HG03354 (cell line): Measurements from ENCODE around the gene AQR.
A peak's percentile ranks its signal among the peaks of the same experiment; 100 is the strongest.

Experiments
- ATAC-seq: cut with Tn5 transposase; IDR thresholded peaks from one replicate; pipeline ENCODE4 v1.9.1; 2021; ENCODE audit warnings: mild to moderate bottlenecking; ENCODE audit not compliant: unreplicated experiment, poor library complexity, severe bottlenecking

AQR gene

GRCh38 chr15:34969340-34970097 lies at the start of gene AQR:
Gene AQR (minus strand): TSS chr15:34969742. CDS start chr15:34969613, 129 bp downstream.
- ATAC-seq: peak; percentile 99

- no peak for ATAC-seq
Observed at GRCh38 chr15:35014241-35014640, 44.7 kb upstream of the AQR start.

- ATAC-seq: no peak
Observed at GRCh38 chr15:35013370-35013769, 43.8 kb upstream of the AQR start.

- ATAC-seq: no peak
Observed at GRCh38 chr15:35007397-35007796, 37.9 kb upstream of the AQR start.

- no peak for ATAC-seq
Observed at GRCh38 chr15:35005933-35006332, 36.4 kb upstream of the AQR start.

- ATAC-seq: no peak
Observed at GRCh38 chr15:35003928-35004327, 34.4 kb upstream of the AQR start.

- no peak for ATAC-seq
Observed at GRCh38 chr15:35000511-35000910, 31.0 kb upstream of the AQR start.

- no peak for ATAC-seq
Observed at GRCh38 chr15:34999906-35000305, 30.4 kb upstream of the AQR start.

GRCh38 chr15:34994925-34995324 lies 25.4 kb upstream of the AQR start:
- no peak for ATAC-seq

GRCh38 chr15:34993877-34994276 lies 24.3 kb upstream of the AQR start:
- peak; percentile 96 for ATAC-seq

GRCh38 chr15:34993412-34993811 lies 23.9 kb upstream of the AQR start:
- ATAC-seq: peak; percentile 37

GRCh38 chr15:34988027-34988902 lies 18.7 kb upstream of the AQR start, which contains the start of gene ZNF770:
Gene ZNF770 (minus strand): TSS chr15:34988287. CDS start chr15:34983434, 4,853 bp downstream.
- peak; percentile 83 for ATAC-seq

GRCh38 chr15:34987609-34988026 lies 18.1 kb upstream of the AQR start:
- ATAC-seq: peak; percentile 3

- ATAC-seq: no peak
Observed at GRCh38 chr15:34986771-34987480, 17.4 kb upstream of the AQR start.

- no peak for ATAC-seq
Observed at GRCh38 chr15:34986326-34986725, 16.8 kb upstream of the AQR start.

GRCh38 chr15:34984889-34985630 lies 15.5 kb upstream of the AQR start:
- no peak for ATAC-seq

GRCh38 chr15:34976743-34977142 lies 7.2 kb upstream of the AQR start:
- ATAC-seq: no peak

GRCh38 chr15:34976073-34976472 lies 6.5 kb upstream of the AQR start:
- no peak for ATAC-seq

GRCh38 chr15:34973512-34973911 lies 4.0 kb upstream of the AQR start:
- ATAC-seq: no peak
